ENCODE measurements around the gene TMEM120A. TPM values are rescaled to one million over a fixed set of nuclear protein-coding genes. Genes with fewer than 3 reads are reported as not detected.

Gene TMEM120A
- total RNA-seq, 2 donors from 2014 or later, result 35.3 to 50.0 TPM

GRCh38 chr7:75948179-75948578 lies 46.2 kb downstream of the TMEM120A start:
- Histone ChIP-seq H3K27ac (peak overlapping the region in 1 of 2 donors; percentile 77), H3K27me3 (no peaks in the 10 kb centered on the region), H3K4me1 (peaks cover 0 to 48% of the 10 kb centered on the region in 2 donors), H3K9me3 (no peaks in the 10 kb centered on the region), H3K4me3 (no peak overlapping the region), H3K36me3 (no peaks in the 10 kb centered on the region)
- no peak for DNase-seq (ENCODE audit: low spot score)
- TF ChIP-seq CTCF (IDR thresholded peaks at IDR 0.05), result no peak

DNA sequence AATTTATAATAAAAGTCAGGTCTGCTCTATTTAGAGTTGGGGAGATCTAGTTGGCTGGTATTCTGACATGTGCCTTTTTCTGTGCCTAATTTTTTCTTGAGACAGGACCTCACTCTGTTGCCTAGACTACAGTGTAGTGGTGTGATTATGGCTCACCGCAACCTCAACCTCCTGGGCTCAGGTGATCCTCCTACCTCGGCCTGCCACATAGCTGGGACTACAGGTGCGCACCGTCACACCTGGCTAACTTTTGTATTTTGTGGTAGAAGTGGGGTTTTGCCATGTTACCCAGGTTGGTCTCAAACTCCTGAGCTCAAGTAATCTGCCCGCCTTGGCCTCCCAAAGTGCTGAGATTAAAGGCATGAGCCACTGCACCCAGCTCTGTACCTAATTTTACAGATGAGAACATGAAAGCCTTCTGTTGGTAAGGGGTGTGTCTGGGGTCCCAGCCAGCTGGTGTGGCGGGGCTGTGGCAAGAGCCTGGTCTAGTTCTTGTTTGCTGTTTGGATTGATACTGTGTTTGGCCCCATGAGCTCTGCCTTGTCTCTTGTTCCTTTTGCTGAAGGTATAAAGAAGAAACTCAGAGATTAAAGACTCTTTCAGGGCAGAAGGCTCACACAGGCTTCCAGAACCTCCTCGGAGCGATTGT lies 48.1 kb downstream of the TMEM120A start:
- Histone ChIP-seq H3K36me3 (no peaks in the 10 kb centered on the region), H3K27ac (peak overlapping the region; percentile 45 to 49), H3K9me3 (no peaks in the 10 kb centered on the region), H3K4me1 (peaks cover 0 to 43% of the 10 kb centered on the region in 2 donors), H3K27me3 (no peaks in the 10 kb centered on the region), H3K4me3 (no peak overlapping the region)
- no peak for DNase-seq (ENCODE audit: low spot score)
- TF ChIP-seq CTCF (IDR thresholded peaks at IDR 0.05), result no peak

GRCh38 chr7:75945297-75946168 lies 48.9 kb downstream of the TMEM120A start:
- Histone ChIP-seq H3K27me3 (no peaks in the 10 kb centered on the region), H3K36me3 (no peaks in the 10 kb centered on the region), H3K4me3 (no peak overlapping the region), H3K9me3 (no peaks in the 10 kb centered on the region), H3K4me1 (peaks cover 0 to 35% of the 10 kb centered on the region in 2 donors), H3K27ac (peak overlapping the region; percentile 45 to 49)
- DNase-seq (ENCODE audit: low spot score), result no peak
- peak in 1 of 2 donors; percentile 43 for TF ChIP-seq CTCF (IDR thresholded peaks at IDR 0.05)

GRCh38 chr7:75944507-75944906 lies 49.9 kb downstream of the TMEM120A start:
- peak overlapping the region; percentile 23 to 49 for H3K27ac ChIP-seq

GRCh38 chr7:75943864-75944263 lies 50.5 kb downstream of the TMEM120A start:
- Histone ChIP-seq H3K9me3 (no peaks in the 10 kb centered on the region), H3K4me1 (peaks cover 0 to 25% of the 10 kb centered on the region in 2 donors), H3K27ac (no peak overlapping the region), H3K27me3 (no peaks in the 10 kb centered on the region), H3K4me3 (no peak overlapping the region), H3K36me3 (no peaks in the 10 kb centered on the region)
- TF ChIP-seq CTCF (IDR thresholded peaks at IDR 0.05), result no peak
- no peak for DNase-seq (ENCODE audit: low spot score)

More at GRCh38 chr7:75944507-75944906, 49.9 kb downstream of the TMEM120A start:
- Histone ChIP-seq H3K4me3 (no peak overlapping the region), H3K36me3 (no peaks in the 10 kb centered on the region), H3K4me1 (peaks cover 0 to 25% of the 10 kb centered on the region in 2 donors), H3K9me3 (no peaks in the 10 kb centered on the region), H3K27me3 (no peaks in the 10 kb centered on the region)
- no peak for DNase-seq (ENCODE audit: low spot score)
- TF ChIP-seq CTCF (IDR thresholded peaks at IDR 0.05), result no peak

All from right atrium auricular region (tissue), 2 donors.